Fibroblast of mammary gland (primary cell): ENCODE results near the gene SOX6.
A peak's percentile ranks its signal among the peaks of the same experiment; 100 is the strongest.

Experiments
- DNase-seq: peaks from one replicate; pipeline ENCODE4 v3.0.0-alpha.2; 2010; ENCODE audit warnings: low read depth
- H3K4me3 ChIP-seq: 2 replicates; pipeline ENCODE4 v1.5.1; 2011; ENCODE audit warnings: low read depth, mild to moderate bottlenecking, low read length, moderate library complexity; ENCODE audit not compliant: control insufficient read depth
- TF ChIP-seq, protein P1 (sequence below): conservative IDR thresholded peaks from 2 replicates; pipeline ENCODE4 v1.5.1; 2011; ENCODE audit warnings: low read depth, low read length, inconsistent platforms; ENCODE audit not compliant: control insufficient read depth, insufficient read depth

SOX6 gene

DNA sequence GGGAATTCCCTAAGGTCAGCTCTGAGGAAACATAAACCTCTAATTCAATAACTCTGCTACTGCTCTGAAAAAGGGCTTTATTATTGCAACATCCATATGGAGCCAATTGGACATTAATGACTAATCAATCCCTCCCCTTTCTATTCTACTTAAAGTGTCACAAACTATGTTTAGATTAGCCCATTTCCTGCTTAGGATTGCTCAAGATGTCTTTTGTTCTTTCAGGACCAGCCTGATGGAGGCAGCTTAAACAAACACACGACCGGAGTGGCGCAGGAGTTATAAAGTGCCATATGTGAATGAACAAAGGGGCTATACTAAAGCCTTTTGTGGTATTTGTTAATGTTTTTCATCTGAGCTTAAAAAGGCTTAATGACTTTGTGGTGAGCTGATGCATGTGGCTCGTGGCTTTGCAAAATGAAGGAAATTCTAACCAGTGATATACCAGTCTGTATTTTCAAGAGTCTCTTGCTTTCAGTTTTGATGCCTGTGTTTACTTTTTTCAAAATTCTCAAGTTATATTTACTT lies 354.4 kb downstream of the SOX6 start:
- TF ChIP-seq, protein P1, sequence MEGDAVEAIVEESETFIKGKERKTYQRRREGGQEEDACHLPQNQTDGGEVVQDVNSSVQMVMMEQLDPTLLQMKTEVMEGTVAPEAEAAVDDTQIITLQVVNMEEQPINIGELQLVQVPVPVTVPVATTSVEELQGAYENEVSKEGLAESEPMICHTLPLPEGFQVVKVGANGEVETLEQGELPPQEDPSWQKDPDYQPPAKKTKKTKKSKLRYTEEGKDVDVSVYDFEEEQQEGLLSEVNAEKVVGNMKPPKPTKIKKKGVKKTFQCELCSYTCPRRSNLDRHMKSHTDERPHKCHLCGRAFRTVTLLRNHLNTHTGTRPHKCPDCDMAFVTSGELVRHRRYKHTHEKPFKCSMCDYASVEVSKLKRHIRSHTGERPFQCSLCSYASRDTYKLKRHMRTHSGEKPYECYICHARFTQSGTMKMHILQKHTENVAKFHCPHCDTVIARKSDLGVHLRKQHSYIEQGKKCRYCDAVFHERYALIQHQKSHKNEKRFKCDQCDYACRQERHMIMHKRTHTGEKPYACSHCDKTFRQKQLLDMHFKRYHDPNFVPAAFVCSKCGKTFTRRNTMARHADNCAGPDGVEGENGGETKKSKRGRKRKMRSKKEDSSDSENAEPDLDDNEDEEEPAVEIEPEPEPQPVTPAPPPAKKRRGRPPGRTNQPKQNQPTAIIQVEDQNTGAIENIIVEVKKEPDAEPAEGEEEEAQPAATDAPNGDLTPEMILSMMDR, result peak; percentile 1
- H3K4me3 ChIP-seq, result no peak overlapping the region
- peak; percentile 99 for DNase-seq

DNA sequence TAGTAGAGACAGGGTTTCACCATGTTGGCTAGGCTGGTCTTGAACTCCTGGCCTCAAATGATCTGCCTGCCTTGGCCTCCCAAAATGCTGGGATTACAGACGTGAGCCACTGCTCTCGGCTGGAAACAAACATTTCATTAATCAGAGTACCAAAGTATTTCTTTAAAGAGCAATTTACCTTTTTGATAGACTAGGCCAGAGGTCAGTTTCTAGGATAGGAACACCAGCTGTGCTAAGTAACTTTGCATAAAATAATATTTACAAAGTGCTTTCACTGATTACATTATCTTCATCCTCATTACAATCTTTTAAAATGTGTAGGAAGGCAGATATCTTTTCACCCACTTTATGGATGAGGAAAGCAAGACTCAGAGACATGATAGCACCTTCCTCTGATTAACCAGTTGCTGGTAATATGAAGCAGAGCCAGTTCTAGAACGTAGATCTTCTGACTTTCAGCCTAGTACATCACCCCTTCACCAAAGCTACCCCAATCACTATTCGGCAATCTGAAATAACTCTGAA lies 355.2 kb downstream of the SOX6 start:
- TF ChIP-seq, protein P1, result no peak
- no peak for DNase-seq
- no peak overlapping the region for H3K4me3 ChIP-seq

DNA sequence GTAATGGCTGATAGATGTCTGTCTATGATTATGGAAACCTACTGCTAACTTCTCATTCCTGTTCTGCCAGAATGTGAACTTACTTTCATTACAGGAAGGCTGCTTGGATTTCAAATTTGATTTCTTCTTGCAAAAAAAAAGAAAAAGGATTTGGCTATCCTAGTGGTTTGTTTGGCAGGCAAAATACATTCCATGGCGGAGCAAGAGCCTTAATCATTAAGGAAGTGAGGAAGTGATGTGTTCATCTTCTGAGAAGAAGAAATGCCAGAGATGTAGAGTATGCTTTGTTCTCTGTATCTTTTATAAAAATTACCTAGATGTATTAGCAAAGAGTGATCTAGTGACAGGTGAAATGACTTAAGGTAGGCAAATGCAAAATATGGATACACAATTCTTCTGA lies 356.3 kb downstream of the SOX6 start:
- TF ChIP-seq, protein P1, result no peak
- DNase-seq, result peak; percentile 85
- no peak overlapping the region for H3K4me3 ChIP-seq

DNA sequence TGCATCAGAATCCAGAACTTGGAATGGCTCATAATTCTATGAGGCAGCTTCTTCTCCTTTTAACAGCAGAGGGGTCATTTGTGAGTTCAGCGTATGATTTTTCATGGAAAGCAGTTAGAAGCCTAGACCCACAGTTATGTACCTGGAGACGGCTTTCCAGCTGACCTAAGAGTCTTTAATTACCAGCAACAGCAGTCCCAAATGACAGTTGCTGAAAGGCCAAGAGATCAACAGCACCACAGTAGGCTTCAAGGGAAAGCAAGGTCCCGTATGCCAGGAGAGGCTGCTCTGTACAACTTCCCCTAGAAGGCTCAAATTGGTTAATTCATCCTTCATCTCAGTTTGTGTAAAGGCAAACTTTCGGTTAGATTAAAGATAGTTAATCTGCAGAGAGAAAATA lies 363.0 kb downstream of the SOX6 start:
- no peak overlapping the region for H3K4me3 ChIP-seq
- DNase-seq, result no peak
- TF ChIP-seq, protein P1, result no peak

DNA sequence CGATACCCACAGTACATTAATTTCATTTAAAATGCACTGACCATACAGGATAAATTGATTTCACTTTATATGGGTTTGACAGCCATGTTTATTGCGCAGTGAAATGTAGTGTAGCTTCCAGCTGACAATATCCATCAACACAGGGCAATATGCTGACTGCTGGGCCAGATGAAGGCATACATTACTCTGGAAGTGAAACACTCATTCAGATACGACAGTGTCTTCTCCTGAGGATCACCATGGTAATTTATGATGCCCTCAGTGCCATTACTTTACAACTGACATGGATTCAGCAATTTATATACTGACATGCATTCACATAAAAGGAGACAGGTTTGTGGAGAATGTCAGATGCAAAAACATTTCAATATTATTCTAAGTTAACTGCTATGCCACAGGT lies 365.1 kb downstream of the SOX6 start:
- no peak overlapping the region for H3K4me3 ChIP-seq
- TF ChIP-seq, protein P1, result no peak
- no peak for DNase-seq

DNA sequence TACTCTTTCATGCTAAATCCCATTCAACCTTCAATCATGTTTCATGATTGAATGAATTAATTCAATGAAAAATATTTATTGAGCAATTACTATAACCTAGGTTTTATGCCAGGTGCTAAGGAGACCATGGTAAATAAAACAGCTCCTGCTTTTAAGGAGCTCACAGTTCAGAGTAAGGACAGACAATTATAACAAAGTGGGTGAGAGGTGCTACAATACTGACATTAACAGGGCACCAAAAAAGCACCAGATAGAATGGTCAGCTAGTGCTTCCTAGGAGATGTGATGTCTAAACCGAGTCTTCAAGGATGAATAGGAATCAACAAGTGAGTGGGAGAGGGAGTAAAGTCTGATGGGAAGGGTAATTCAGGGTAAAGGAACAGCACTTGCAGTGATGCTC lies 366.7 kb downstream of the SOX6 start:
- TF ChIP-seq, protein P1, result no peak
- no peak overlapping the region for H3K4me3 ChIP-seq
- DNase-seq, result no peak

DNA sequence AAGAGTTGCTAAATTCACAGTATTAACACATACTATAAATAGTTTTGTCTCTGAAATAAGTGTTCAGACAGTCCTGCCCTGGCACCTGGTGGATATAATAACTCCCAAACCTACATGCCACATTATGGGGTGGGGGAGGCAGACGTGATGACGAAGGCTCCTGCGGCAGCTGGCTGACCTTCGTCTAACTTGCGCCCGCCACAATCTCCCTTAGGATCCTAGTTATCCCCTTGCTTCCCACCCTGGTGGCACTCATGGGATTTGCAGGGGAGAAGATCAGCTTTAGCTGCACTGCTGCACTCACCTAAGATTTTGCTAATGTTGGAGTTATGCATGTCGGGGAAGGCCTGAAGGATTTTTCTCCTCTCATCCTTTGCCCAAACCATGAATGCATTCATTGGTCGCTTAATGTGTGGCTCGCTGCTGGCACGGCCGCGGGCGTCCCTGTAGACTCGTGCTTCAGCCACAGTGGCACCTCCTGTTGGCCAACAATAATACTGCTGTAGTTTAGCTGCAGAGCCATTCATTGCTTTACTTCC lies 367.6 kb downstream of the SOX6 start:
- no peak for DNase-seq
- H3K4me3 ChIP-seq, result no peak overlapping the region

More for the DNA sequence above, 367.6 kb downstream of the SOX6 start:
- TF ChIP-seq, protein P1, result peak; percentile 7
